Prostate gland (tissue), 2 donors: Measurements from ENCODE around the gene DPP9. TPM values are rescaled to one million over a fixed set of nuclear protein-coding genes. Genes with fewer than 3 reads are reported as not detected.
A peak's percentile ranks its signal among the peaks of the same experiment; 100 is the strongest.
"Not testable (repeated sequence)": the region's sequence is repeated elsewhere in the genome, so short reads cannot be mapped to it uniquely, and the experiment has no call there.

Experiments
- DNase-seq: peaks from one replicate; pipeline ENCODE4 v3.0.0-alpha.2; 2019; ENCODE audit warnings: low spot score
- H3K27ac ChIP-seq, 2 donors: fragments of 200-600 bp; sonication (generic); 2 replicates each; pipeline ENCODE4 v1.5.1; 2017 to 2019
- H3K27me3 ChIP-seq: fragments of 200-600 bp; sonication (generic); replicated peaks from 2 replicates; pipeline ENCODE4 v1.5.1; 2019; ENCODE audit not compliant: insufficient read depth
- H3K36me3 ChIP-seq, 2 donors: fragments of 200-600 bp; sonication (generic); 1 replicate in 1 of 2; 2 replicates in 1 of 2; pipeline versions ENCODE4 v1.5.1 to v1.8.1; 2017 to 2019
- H3K4me1 ChIP-seq: fragments of 200-600 bp; sonication (generic); replicated peaks from 2 replicates; pipeline ENCODE4 v1.5.1; 2019
- H3K4me3 ChIP-seq, 2 donors: fragments of 200-600 bp; sonication (generic); 2 replicates each; pipeline ENCODE4 v1.5.1; 2017 to 2019
- H3K9me3 ChIP-seq: fragments of 200-600 bp; sonication (generic); 2 replicates; pipeline ENCODE4 v1.5.1; 2017
- POLR2A ChIP-seq: fragments of 450-650 bp; IDR thresholded peaks from one replicate; pipeline ENCODE4 v1.6.1; 2016; ENCODE audit warnings: antibody characterized with exemption, mild to moderate bottlenecking
- POLR2AphosphoS5 ChIP-seq: sonication (generic); formaldehyde crosslinking; IDR thresholded peaks from one replicate; pipeline ENCODE4 v1.6.1; 2017; ENCODE audit warnings: antibody characterized with exemption
- WGBS: methylation state at CpG from one replicate; pipeline ENCODE4 v1.1.5; 2018; 5-methylcytosine and 5-hydroxymethylcytosine counted together
- intact Hi-C: fragments of 100-400 bp; cut with DNase I; formaldehyde crosslinking; loops from one replicate; pipeline ENCODE4 v1.14.2; 2022
- total RNA-seq, 2 donors: library from RNA; depleted of rRNA; stranded (reverse); fragments of >200 nt; gene quantifications; one replicate each; pipeline ENCODE4 v1.1.0, GENCODE V29; 2016
- TF ChIP-seq, protein P1 (sequence below), 4 experiments: fragments of 200-600 bp in 2 of 4; fragments of 450-650 bp in 2 of 4; sonication (generic) in 2 of 4; IDR thresholded peaks; 1 replicate in 3 of 4; 2 replicates in 1 of 4; pipeline ENCODE4 v1.5.1; 2016 to 2019; ENCODE audit warnings: antibody characterized with exemption in 4 of 4, mild to moderate bottlenecking in 2 of 4, moderate library complexity in 2 of 4

Gene DPP9
- total RNA-seq, 2 donors from 2014 or later: 53.5 to 116 TPM

DNA sequence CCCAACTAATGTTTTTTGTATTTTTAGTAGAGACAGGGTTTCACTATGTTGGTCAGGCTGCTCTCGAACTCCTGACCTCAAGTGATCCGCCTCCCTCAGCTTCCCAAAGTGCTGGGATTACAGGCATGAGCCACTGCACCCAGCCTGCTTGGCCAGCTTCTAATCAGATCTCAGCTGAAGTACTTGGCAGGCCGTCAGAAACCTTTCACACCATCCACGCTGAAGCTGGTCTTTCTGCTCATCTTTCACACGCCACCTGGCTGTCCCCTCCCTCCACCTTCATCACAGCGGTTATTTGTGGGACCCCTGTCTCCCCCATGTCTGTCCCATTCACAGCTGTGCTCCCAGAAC, 8.5 kb downstream of the DPP9 start:
- H3K4me3 ChIP-seq, intact Hi-C loops, H3K9me3 ChIP-seq, H3K27me3 ChIP-seq: not testable (repeated sequence)
- peak; percentile 55 for DNase-seq
- peaks cover 19% of the 10 kb centered on the region for H3K4me1 ChIP-seq
- WGBS: 57% methylated on average over 6 of the region's 6 CpGs
- peak; percentile 39 for TF ChIP-seq POLR2AphosphoS5
- peak overlapping the region; percentile 46 to 64 for H3K27ac ChIP-seq
- H3K36me3 ChIP-seq: peaks cover 4 to 15% of the 10 kb centered on the region in 2 donors

DNA sequence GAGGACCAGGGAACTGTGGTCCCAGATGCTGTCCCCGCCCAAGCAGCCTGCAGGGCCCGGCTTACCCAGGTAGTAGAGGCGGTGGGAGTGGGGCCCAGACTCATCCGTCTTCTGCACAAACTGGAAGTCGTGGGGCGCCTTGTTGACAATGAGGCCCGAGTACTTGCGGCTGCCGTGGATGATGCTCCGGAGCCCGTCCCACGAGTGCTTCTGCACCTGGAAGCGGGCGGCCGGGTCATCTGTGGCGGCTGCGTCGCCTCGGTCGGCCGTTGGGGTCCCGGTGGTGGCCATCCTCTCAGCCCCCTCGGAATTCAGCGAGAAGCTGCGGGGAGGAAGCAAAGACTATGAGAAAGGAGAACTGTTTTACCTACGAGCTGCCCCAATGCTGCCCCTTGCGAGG, 9.6 kb downstream of the DPP9 start:
- Histone ChIP-seq H3K36me3 (peaks cover 4 to 13% of the 10 kb centered on the region in 2 donors), H3K9me3 (no peaks in the 10 kb centered on the region), H3K27ac (peak overlapping the region; percentile 72 to 76), H3K27me3 (no peaks in the 10 kb centered on the region), H3K4me3 (no peak overlapping the region), H3K4me1 (peaks cover 19% of the 10 kb centered on the region)
- TF ChIP-seq, protein P1, sequence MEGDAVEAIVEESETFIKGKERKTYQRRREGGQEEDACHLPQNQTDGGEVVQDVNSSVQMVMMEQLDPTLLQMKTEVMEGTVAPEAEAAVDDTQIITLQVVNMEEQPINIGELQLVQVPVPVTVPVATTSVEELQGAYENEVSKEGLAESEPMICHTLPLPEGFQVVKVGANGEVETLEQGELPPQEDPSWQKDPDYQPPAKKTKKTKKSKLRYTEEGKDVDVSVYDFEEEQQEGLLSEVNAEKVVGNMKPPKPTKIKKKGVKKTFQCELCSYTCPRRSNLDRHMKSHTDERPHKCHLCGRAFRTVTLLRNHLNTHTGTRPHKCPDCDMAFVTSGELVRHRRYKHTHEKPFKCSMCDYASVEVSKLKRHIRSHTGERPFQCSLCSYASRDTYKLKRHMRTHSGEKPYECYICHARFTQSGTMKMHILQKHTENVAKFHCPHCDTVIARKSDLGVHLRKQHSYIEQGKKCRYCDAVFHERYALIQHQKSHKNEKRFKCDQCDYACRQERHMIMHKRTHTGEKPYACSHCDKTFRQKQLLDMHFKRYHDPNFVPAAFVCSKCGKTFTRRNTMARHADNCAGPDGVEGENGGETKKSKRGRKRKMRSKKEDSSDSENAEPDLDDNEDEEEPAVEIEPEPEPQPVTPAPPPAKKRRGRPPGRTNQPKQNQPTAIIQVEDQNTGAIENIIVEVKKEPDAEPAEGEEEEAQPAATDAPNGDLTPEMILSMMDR (IDR thresholded peaks at IDR 0.05): no peak
- TF ChIP-seq POLR2A (no peak), POLR2AphosphoS5 (no peak)
- DNase-seq: no peak
- intact Hi-C loops: no loop called here
- 89% methylated on average over 27 of the region's 27 CpGs for WGBS

DNA sequence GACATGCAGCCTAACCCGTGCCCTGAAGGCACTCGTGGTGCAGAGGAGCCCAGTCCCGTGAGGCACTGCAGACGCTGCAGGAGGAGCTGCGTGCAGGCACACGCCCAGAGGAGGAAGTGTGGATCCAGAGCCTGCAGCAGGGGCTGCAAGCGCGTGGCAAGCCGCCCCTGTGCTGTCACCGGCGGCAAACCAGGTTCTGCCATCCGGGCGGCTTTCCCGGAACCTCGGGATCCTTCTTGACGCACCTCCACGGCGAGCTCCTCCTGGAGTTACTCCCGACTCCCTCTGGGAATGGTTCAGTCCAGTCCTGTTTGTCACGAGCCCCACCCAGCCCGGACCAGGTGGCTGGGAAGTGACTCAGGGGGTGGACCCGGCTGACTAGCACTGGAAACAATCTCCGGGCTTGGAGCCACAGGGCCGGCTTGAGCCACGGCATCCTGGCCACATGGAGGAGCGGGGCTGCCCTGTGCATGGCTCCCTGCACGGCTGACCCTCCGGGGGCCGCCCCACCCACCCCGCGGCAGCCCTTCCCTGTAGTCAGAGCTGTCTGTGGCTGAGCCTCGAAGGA, 10.2 kb downstream of the DPP9 start:
- TF ChIP-seq POLR2AphosphoS5 (peak; percentile 98), POLR2A (no peak)
- TF ChIP-seq, protein P1 (IDR thresholded peaks at IDR 0.05): peak in 1 of 4 experiments; percentile 20
- Histone ChIP-seq H3K4me1 (peaks cover 19% of the 10 kb centered on the region), H3K27ac (peak overlapping the region; percentile 72 to 76), H3K36me3 (peaks cover 4 to 8% of the 10 kb centered on the region in 2 donors), H3K4me3 (no peak overlapping the region), H3K27me3 (no peaks in the 10 kb centered on the region), H3K9me3 (no peaks in the 10 kb centered on the region)
- WGBS: 50% methylated on average over 15 of the region's 32 CpGs
- peak; percentile 96 for DNase-seq
- intact Hi-C loops: no loop called here

GRCh38 chr19:4712771-4713170, 10.9 kb downstream of the DPP9 start:
- intact Hi-C loops: no loop called here
- DNase-seq: no peak
- Histone ChIP-seq H3K27ac (peak overlapping the region; percentile 72 to 76), H3K4me1 (peaks cover 19% of the 10 kb centered on the region), H3K27me3 (no peaks in the 10 kb centered on the region), H3K4me3 (no peak overlapping the region), H3K36me3 (peaks cover 1 to 4% of the 10 kb centered on the region in 2 donors), H3K9me3 (no peaks in the 10 kb centered on the region)
- TF ChIP-seq POLR2A (no peak), POLR2AphosphoS5 (no peak)
- TF ChIP-seq, protein P1 (IDR thresholded peaks at IDR 0.05): no peak
- 81% methylated on average over 14 of the region's 14 CpGs for WGBS

DNA sequence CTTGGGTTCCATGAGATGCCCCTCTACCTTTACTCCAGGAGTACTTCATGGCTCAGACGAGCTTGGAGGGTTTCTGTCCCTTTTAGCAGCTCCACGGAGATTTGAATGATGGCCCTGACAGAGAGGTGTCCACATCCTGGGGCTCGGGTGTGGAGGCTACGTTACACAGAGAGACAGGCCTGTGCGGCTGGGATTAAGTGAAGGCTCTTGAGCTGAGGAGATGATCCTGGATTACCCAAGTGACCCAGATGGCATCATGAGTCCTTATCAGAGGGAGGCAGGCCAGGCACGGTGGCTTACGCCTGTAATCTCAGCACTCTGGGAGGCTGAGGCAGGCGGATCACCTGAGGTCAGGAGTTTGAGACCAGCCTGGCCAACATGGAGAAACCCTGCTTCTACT, 12.4 kb downstream of the DPP9 start:
- H3K36me3 ChIP-seq: peaks cover 0 to 4% of the 10 kb centered on the region in 2 donors
- peaks cover 14% of the 10 kb centered on the region for H3K4me1 ChIP-seq
- no peaks in the 10 kb centered on the region for H3K9me3 ChIP-seq
- intact Hi-C loops: no loop called here
- DNase-seq: no peak
- H3K4me3 ChIP-seq: no peak overlapping the region
- WGBS: 93% methylated on average over 8 of the region's 8 CpGs
- TF ChIP-seq POLR2A (no peak), POLR2AphosphoS5 (no peak)
- TF ChIP-seq, protein P1 (IDR thresholded peaks at IDR 0.05): no peak
- H3K27ac ChIP-seq: no peak overlapping the region
- H3K27me3 ChIP-seq: no peaks in the 10 kb centered on the region
